GM12878 (cell line): ENCODE data around the gene PI4KA. TPM values are rescaled to one million over a fixed set of nuclear protein-coding genes. Genes with fewer than 3 reads are reported as not detected.

Experiments used
- ATAC-seq: fragments of 200-7000 bp; cut with Tn5 transposase; 3 replicates; pipeline ENCODE4 v1.9.1; 2020; ENCODE audit warnings: mild to moderate bottlenecking, moderate library complexity
- BruUV-seq: library from RNA; stranded (reverse); fragments of 400-500 nt; replicated peaks from 2 replicates; lab custom pipeline; 2021; lab: Mats Ljungman, UMichigan
- CTCF ChIA-PET: fragments of 300-600 bp; sonication (Branson Sonifier 250); formaldehyde crosslinking; extraction: SDS; loops from one replicate; lab custom pipeline; 2021; ENCODE audit warnings: inconsistent platforms; lab: Yijun Ruan, JAX
- POLR2A ChIA-PET: fragments of 350-600 bp; formaldehyde crosslinking; extraction: SDS; loops from one replicate; lab custom pipeline; 2021; ENCODE audit warnings: inconsistent platforms; lab: Charles Lee
- RAD21 ChIA-PET: fragments of 300-600 bp; sonication (Branson Sonifier 250); formaldehyde crosslinking; loops from one replicate; lab custom pipeline; 2023; ENCODE audit warnings: antibody characterized with exemption; ENCODE audit not compliant: unreplicated experiment; lab: Charles Lee
- SMC1A ChIA-PET: fragments of 300-600 bp; sonication (Branson Sonifier 250); formaldehyde crosslinking; loops from one replicate; lab custom pipeline; 2023; ENCODE audit not compliant: unreplicated experiment, uncharacterized antibody; lab: Charles Lee
- DNase-seq: peaks from one replicate; pipeline ENCODE4 v3.0.0-alpha.2; 2011; ENCODE audit warnings: low read depth, low spot score
- FAIRE-seq: peaks from 3 replicates; lab custom pipeline; 2011; peaks lifted over from hg19 to GRCh38; lab: Jason Lieb, UNC
- H2AFZ ChIP-seq: 2 replicates; pipeline ENCODE4 v1.6.0; 2011; ENCODE audit warnings: low read depth, low read length, control low read depth; ENCODE audit not compliant: control insufficient read depth
- H3K27ac ChIP-seq: 2 replicates; pipeline ENCODE4 v1.5.1; 2011; ENCODE audit warnings: control low read depth; ENCODE audit not compliant: control insufficient read depth, insufficient read depth
- H3K27me3 ChIP-seq, 2 experiments: replicated peaks in 1 of 2; 2 replicates each; pipeline versions ENCODE4 v1.6.0 to v1.6.1; 2011; ENCODE audit warnings: low read length in 1 of 2; ENCODE audit not compliant: control insufficient read depth in 2 of 2, insufficient read depth in 2 of 2
- H3K36me3 ChIP-seq, 2 experiments: 2 replicates each; pipeline ENCODE4 v1.5.1; 2011; ENCODE audit warnings: low read length in 1 of 2; ENCODE audit not compliant: control insufficient read depth in 2 of 2, insufficient read depth in 2 of 2
- H3K4me1 ChIP-seq: 2 replicates; pipeline ENCODE4 v1.6.1; 2011; ENCODE audit warnings: mild to moderate bottlenecking, low read length, moderate library complexity, mixed read lengths; ENCODE audit not compliant: control insufficient read depth, insufficient read depth
- H3K4me2 ChIP-seq: 2 replicates; pipeline ENCODE4 v1.6.0; 2011; ENCODE audit warnings: control low read depth; ENCODE audit not compliant: control insufficient read depth, insufficient read depth
- H3K4me3 ChIP-seq: fragments of 200-600 bp; sonication (generic); 2 replicates; pipeline ENCODE4 v1.5.1; 2016
- H3K79me2 ChIP-seq: 2 replicates; pipeline ENCODE4 v1.6.0; 2011; ENCODE audit warnings: low read length; ENCODE audit not compliant: control insufficient read depth, insufficient read depth
- H3K9ac ChIP-seq: 2 replicates; pipeline ENCODE4 v1.8.0; 2011; ENCODE audit warnings: low read length, control low read depth, mixed read lengths; ENCODE audit not compliant: control insufficient read depth, insufficient read depth
- H3K9me3 ChIP-seq: replicated peaks from 3 replicates; pipeline ENCODE4 v1.5.1; 2011; ENCODE audit warnings: mild to moderate bottlenecking, low read length; ENCODE audit not compliant: control insufficient read depth, insufficient read depth
- H4K20me1 ChIP-seq: 2 replicates; pipeline ENCODE4 v1.6.0; 2011; ENCODE audit not compliant: control insufficient read depth, insufficient read depth
- CBX3 ChIP-seq: fragments of 200-600 bp; sonication (generic); IDR thresholded peaks from 2 replicates; pipeline ENCODE4 v1.6.1; 2016; ENCODE audit warnings: low read depth, borderline replicate concordance
- CHD4 ChIP-seq: fragments of 200-600 bp; sonication (generic); IDR thresholded peaks from 2 replicates; pipeline ENCODE4 v1.6.1; 2016; ENCODE audit warnings: mild to moderate bottlenecking
- CREM ChIP-seq: IDR thresholded peaks from 2 replicates; pipeline ENCODE4 v1.6.1; 2014; ENCODE audit warnings: antibody characterized with exemption, low read depth
- KLF5 ChIP-seq: fragments of 450-650 bp; IDR thresholded peaks from 2 replicates; pipeline ENCODE4 v1.6.1; 2014; ENCODE audit warnings: mild to moderate bottlenecking; ENCODE audit not compliant: partially characterized antibody
- MLLT1 ChIP-seq: fragments of 450-650 bp; IDR thresholded peaks from 2 replicates; pipeline ENCODE4 v1.6.1; 2016; ENCODE audit warnings: mild to moderate bottlenecking
- MYC ChIP-seq: IDR thresholded peaks from 2 replicates; pipeline ENCODE4 v1.6.1; 2011; ENCODE audit warnings: mild to moderate bottlenecking, low read length, moderate library complexity, inconsistent platforms; ENCODE audit not compliant: insufficient read depth, insufficient replicate concordance, insufficient read length, severe bottlenecking
- NBN ChIP-seq: fragments of 450-650 bp; IDR thresholded peaks from 2 replicates; pipeline ENCODE4 v1.6.1; 2016
- RELB ChIP-seq: fragments of 450-650 bp; IDR thresholded peaks from 2 replicates; pipeline ENCODE4 v1.6.1; 2017; ENCODE audit warnings: low read depth, mild to moderate bottlenecking, moderate library complexity
- RFX5 ChIP-seq: IDR thresholded peaks from 2 replicates; pipeline ENCODE4 v1.6.1; 2011; ENCODE audit warnings: low read depth, low read length, improper control_type of control experiment
- SRF ChIP-seq, 2 experiments: IDR thresholded peaks; 2 replicates each; pipeline ENCODE4 v1.6.1; 2011; ENCODE audit warnings: low read depth in 2 of 2, low read length in 2 of 2, mild to moderate bottlenecking in 1 of 2, moderate library complexity in 1 of 2
- USF1 ChIP-seq: IDR thresholded peaks from 2 replicates; pipeline ENCODE4 v1.6.1; 2011; ENCODE audit warnings: borderline replicate concordance, low read depth, mild to moderate bottlenecking, moderate library complexity, mixed read lengths, low read length; ENCODE audit not compliant: insufficient read depth; ENCODE audit errors: extremely low read length
- ZBTB40 ChIP-seq: fragments of 450-650 bp; IDR thresholded peaks from 2 replicates; pipeline ENCODE4 v1.6.1; 2016; ENCODE audit warnings: mild to moderate bottlenecking, moderate library complexity, borderline replicate concordance
- ZNF622 ChIP-seq: fragments of 450-650 bp; IDR thresholded peaks from 2 replicates; pipeline ENCODE4 v1.6.1; 2017; ENCODE audit warnings: mild to moderate bottlenecking, inconsistent platforms
- WGBS: methylation state at CpG from one replicate; pipeline ENCODE4 v1.1.6; 2016; ENCODE audit warnings: low lambda C conversion rate; ENCODE audit not compliant: insufficient replicate concordance, insufficient coverage; ENCODE audit errors: missing lambda C conversion rate; 5-methylcytosine and 5-hydroxymethylcytosine counted together
- in situ Hi-C: fragments of 300-500 bp; cut with MboI; formaldehyde crosslinking; loops from 9 replicates; pipeline ENCODE4 v1.14.3; 2018; ENCODE audit warnings: mixed read lengths
- intact Hi-C: fragments of 100-400 bp; cut with micrococcal nuclease; formaldehyde crosslinking; loops from one replicate; pipeline ENCODE4 v1.14.2; 2022; ENCODE audit not compliant: unreplicated experiment
- polyA plus RNA-seq, 11 experiments: library from polyadenylated mRNA; depleted of rRNA in 4 of 11; unstranded in 6 of 11; stranded (reverse) in 5 of 11; fragments of >200 nt; fragmentation: Nextera tagmentation in 4 of 11; fragmentation: Illumina TruSeq in 1 of 11; extraction: Ambion mirVana in 4 of 11; extraction: Trizol in 1 of 11; gene quantifications; 1 replicate in 1 of 11; 2 replicates in 10 of 11; pipeline versions ENCODE4 v1.2.1 to v1.2.3, GENCODE V29; 2011 to 2016; ENCODE audit warnings: inconsistent platforms in 2 of 11, missing spikeins in 2 of 11, low read depth in 1 of 11
- total RNA-seq, 4 experiments: library from RNA; depleted of rRNA in 3 of 4; stranded (reverse); fragments of >200 nt in 3 of 4; fragmentation: Illumina TruSeq in 1 of 4; extraction: Trizol in 1 of 4; gene quantifications; 2 replicates each; pipeline versions ENCODE4 v1.2.1 to v1.2.3, GENCODE V29; 2013 to 2021

Gene PI4KA
- total and polyA plus RNA-seq, 10 of the 15 experiments (the other 5 are each of a cell fraction or from before 2014, with no cell fraction given), result 4.2 to 78.4 (median 42.1) TPM

- TF ChIP-seq ZNF622 (no peak), CREM (no peak), RFX5 (no peak)
These were observed 198.1 kb downstream of the PI4KA start (continued) for GRCh38 chr22:20660441-20661054.

GRCh38 chr22:20659920-20660319 lies 198.7 kb downstream of the PI4KA start:
- FAIRE-seq, result no peak
- Histone ChIP-seq H3K4me1 (no peaks in the 10 kb centered on the region), H4K20me1 (no peaks in the 10 kb centered on the region), H3K4me3 (no peak overlapping the region), H3K36me3 (no peaks in the 10 kb centered on the region), H3K27ac (no peak overlapping the region), H2AFZ (no peak overlapping the region), H3K4me2 (no peak overlapping the region), H3K79me2 (no peaks in the 10 kb centered on the region), H3K27me3 (0 out of 4 replicates have a peak, but pooled peaks cover 0 to 2% of the 10 kb centered on the region in 2 experiments), H3K9ac (no peak overlapping the region), H3K9me3 (no peaks in the 10 kb centered on the region; the same call in 2 of the 3 replicates)
- intact Hi-C loops (no loop called here), in situ Hi-C loops (no loop called here)
- no peak for TF ChIP-seq RELB
- TF ChIP-seq MYC, result no peak
- no peak for TF ChIP-seq ZBTB40
- no peak for TF ChIP-seq KLF5
- TF ChIP-seq SRF (IDR thresholded peaks at IDR 0.05; ENCODE audit: low read depth in 2 of 2, low read length in 2 of 2), result no peak
- TF ChIP-seq CHD4, result no peak
- TF ChIP-seq MLLT1, result no peak
- TF ChIP-seq USF1, result no peak
- no peak for TF ChIP-seq CREM
- no peak for TF ChIP-seq NBN
- no peak for TF ChIP-seq CBX3
- CTCF ChIA-PET, result no interaction called here
- DNase-seq, result no peak
- BruUV-seq, result no TSS peak
- POLR2A ChIA-PET, result no interaction called here
- WGBS, result 27% methylated on average over 2 of the region's 2 CpGs
- SMC1A ChIA-PET, result interaction anchor here (1.1 kb wide), 1 partner anchor 12 kb away, joined by 3 read pairs; no protein-coding TSS in a partner anchor
- RAD21 ChIA-PET, result no interaction called here
- ATAC-seq, result no peak
